Right lobe of liver (tissue), 4 donors: ENCODE results near the gene FBXO9.

Source experiments
- POLR2A ChIP-seq: fragments of 450-650 bp; IDR thresholded peaks from one replicate; pipeline ENCODE4 v1.6.1; 2017; ENCODE audit warnings: antibody characterized with exemption, mild to moderate bottlenecking
- TF ChIP-seq, protein P1 (sequence below), 4 donors: fragments of 200-600 bp in 3 of 4; fragments of 450-650 bp in 1 of 4; IDR thresholded peaks; one replicate each; pipeline versions ENCODE4 v1.5.1 to v1.8.0; 2016 to 2022; ENCODE audit warnings: antibody characterized with exemption in 4 of 4, mild to moderate bottlenecking in 2 of 4
- donor health status: DM: no; HTN: no; CAD: no.
- donor health status: DM: no; HTN: no; CAD: no.
- donor health status: DM: no; HTN: yes; CAD: no.

DNA sequence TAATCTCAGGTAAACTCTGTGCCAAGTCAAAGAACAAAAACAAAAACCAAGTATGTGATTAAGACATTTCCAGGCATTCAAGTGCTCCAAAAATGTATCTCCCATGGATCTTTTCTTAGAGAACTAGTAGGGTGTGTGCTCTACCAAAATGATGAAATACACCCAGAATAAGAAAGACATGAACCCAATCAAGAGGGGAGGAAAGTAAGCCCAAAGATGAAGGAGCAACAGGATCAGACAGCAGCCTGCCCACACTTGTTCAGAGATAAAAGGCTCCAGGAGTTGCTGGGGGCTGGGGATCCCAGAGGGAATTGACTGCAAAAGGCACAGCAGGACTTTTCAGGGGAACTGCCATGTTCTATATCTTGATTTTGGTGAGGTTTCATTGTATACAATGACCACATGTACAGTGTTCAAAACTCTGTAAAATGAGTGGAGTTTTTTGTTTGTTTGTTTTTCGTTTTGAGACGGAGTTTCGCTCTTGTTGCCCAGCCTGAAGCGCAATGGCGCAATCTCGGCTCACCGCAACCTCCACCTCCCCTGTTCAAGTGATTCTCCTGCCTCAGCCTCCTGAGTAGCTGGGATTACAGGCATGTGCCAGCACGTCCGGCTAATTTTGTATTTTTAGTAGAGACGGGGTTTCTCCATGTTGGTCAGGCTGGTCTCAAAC is 59.1 kb downstream of the FBXO9 start:
- TF ChIP-seq, protein P1, sequence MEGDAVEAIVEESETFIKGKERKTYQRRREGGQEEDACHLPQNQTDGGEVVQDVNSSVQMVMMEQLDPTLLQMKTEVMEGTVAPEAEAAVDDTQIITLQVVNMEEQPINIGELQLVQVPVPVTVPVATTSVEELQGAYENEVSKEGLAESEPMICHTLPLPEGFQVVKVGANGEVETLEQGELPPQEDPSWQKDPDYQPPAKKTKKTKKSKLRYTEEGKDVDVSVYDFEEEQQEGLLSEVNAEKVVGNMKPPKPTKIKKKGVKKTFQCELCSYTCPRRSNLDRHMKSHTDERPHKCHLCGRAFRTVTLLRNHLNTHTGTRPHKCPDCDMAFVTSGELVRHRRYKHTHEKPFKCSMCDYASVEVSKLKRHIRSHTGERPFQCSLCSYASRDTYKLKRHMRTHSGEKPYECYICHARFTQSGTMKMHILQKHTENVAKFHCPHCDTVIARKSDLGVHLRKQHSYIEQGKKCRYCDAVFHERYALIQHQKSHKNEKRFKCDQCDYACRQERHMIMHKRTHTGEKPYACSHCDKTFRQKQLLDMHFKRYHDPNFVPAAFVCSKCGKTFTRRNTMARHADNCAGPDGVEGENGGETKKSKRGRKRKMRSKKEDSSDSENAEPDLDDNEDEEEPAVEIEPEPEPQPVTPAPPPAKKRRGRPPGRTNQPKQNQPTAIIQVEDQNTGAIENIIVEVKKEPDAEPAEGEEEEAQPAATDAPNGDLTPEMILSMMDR (IDR thresholded peaks at IDR 0.05): no peak
- no peak for TF ChIP-seq POLR2A
